CD8-positive, alpha-beta memory T cell (primary cell): ENCODE data around the gene SGPP1. TPM values are rescaled to one million over a fixed set of nuclear protein-coding genes. Genes with fewer than 3 reads are reported as not detected.

Source experiments
- CTCF ChIA-PET: fragments of 350-600 bp; sonication (Branson Sonifier 250); formaldehyde crosslinking; loops from one replicate; lab custom pipeline; 2021; ENCODE audit warnings: antibody characterized with exemption; lab: Charles Lee
- POLR2A ChIA-PET: fragments of 350-600 bp; sonication (Branson Sonifier 250); formaldehyde crosslinking; loops from one replicate; lab custom pipeline; 2021; ENCODE audit warnings: antibody characterized with exemption; lab: Charles Lee
- DNase-seq, 5 donors: peaks; one replicate each; pipeline versions ENCODE4 v3.0.0 to v3.0.0-alpha.2; 2020 to 2022; ENCODE audit warnings: mixed read lengths in 1 of 5
- H3K27ac ChIP-seq: one replicate; pipeline ENCODE4 v1.7.0; 2013; ENCODE audit warnings: low read depth, mild to moderate bottlenecking, low read length, moderate library complexity
- H3K27me3 ChIP-seq: 2 replicates; pipeline ENCODE4 v1.7.0; 2013; ENCODE audit warnings: low read length, mild to moderate bottlenecking; ENCODE audit not compliant: insufficient read depth, poor library complexity, severe bottlenecking
- H3K36me3 ChIP-seq: 2 replicates; pipeline ENCODE4 v1.7.0; 2013; ENCODE audit warnings: mild to moderate bottlenecking, low read length, moderate library complexity; ENCODE audit not compliant: insufficient read depth
- H3K4me1 ChIP-seq: 2 replicates; pipeline ENCODE4 v1.7.0; 2013; ENCODE audit warnings: mild to moderate bottlenecking, low read length, moderate library complexity; ENCODE audit not compliant: insufficient read depth
- H3K4me3 ChIP-seq: 2 replicates; pipeline ENCODE4 v1.7.0; 2013; ENCODE audit warnings: mild to moderate bottlenecking, low read length
- H3K9me3 ChIP-seq: 2 replicates; pipeline ENCODE4 v1.7.0; 2013; ENCODE audit warnings: mild to moderate bottlenecking, low read length
- H3K27ac Mint-ChIP-seq, 8 donors: one replicate each; pipeline ENCODE4 v1.8.0; 2020 to 2021; ENCODE audit warnings: mixed read lengths in 8 of 8, mild to moderate bottlenecking in 6 of 8, inconsistent platforms in 3 of 8, moderate library complexity in 3 of 8
- H3K27me3 Mint-ChIP-seq, 2 donors: one replicate each; pipeline ENCODE4 v1.8.0; 2020 to 2021; ENCODE audit warnings: mixed read lengths in 2 of 2, mild to moderate bottlenecking in 1 of 2, moderate library complexity in 1 of 2
- H3K36me3 Mint-ChIP-seq, 3 donors: one replicate each; pipeline ENCODE4 v1.8.0; 2020 to 2021; ENCODE audit warnings: mixed read lengths in 3 of 3, inconsistent platforms in 1 of 3, mild to moderate bottlenecking in 1 of 3
- H3K4me1 Mint-ChIP-seq, 3 donors: one replicate each; pipeline ENCODE4 v1.8.0; 2020 to 2021; ENCODE audit warnings: mixed read lengths in 3 of 3, inconsistent platforms in 1 of 3, mild to moderate bottlenecking in 1 of 3
- H3K4me3 Mint-ChIP-seq, 7 donors: one replicate each; pipeline ENCODE4 v1.8.0; 2020 to 2021; ENCODE audit warnings: mixed read lengths in 7 of 7, mild to moderate bottlenecking in 6 of 7, moderate library complexity in 4 of 7, inconsistent platforms in 2 of 7
- H3K9me3 Mint-ChIP-seq, 5 donors: one replicate each; pipeline ENCODE4 v1.8.0; 2020 to 2022; ENCODE audit warnings: mixed read lengths in 5 of 5, mild to moderate bottlenecking in 3 of 5, moderate library complexity in 2 of 5, inconsistent platforms in 1 of 5
- polyA plus RNA-seq: library from polyadenylated mRNA; unstranded; fragments of 300-500 nt; fragmentation: Illumina TruSeq; gene quantifications from one replicate; pipeline ENCODE4 v1.2.3, GENCODE V29; 2021
- total RNA-seq, 2 experiments: library from RNA; stranded (reverse); gene quantifications; one replicate each; pipeline ENCODE4 v1.2.3, GENCODE V29; 2021

The SGPP1 gene
- total and polyA plus RNA-seq, 3 experiments from 2014 or later, result 12.4 to 15.1 (median 13.9) TPM

- H3K9me3 Mint-ChIP-seq, result no peaks in the 10 kb centered on the region
- no peak overlapping the region for H3K27ac Mint-ChIP-seq
- ChIA-PET CTCF (interaction anchor here (1.5 kb wide), 1 partner anchor 10 kb away, joined by 3 read pairs; no protein-coding TSS in a partner anchor), POLR2A (no interaction called here)
- H3K27ac ChIP-seq, result no peak overlapping the region
- H3K36me3 Mint-ChIP-seq, result peaks cover 9 to 13% (median 9%) of the 10 kb centered on the region in 3 donors
- H3K36me3 ChIP-seq, result no peaks in the 10 kb centered on the region
- H3K4me1 Mint-ChIP-seq, result peaks cover 5 to 10% (median 6%) of the 10 kb centered on the region in 3 donors
- H3K4me1 ChIP-seq, result peaks cover 15% of the 10 kb centered on the region
- no peak overlapping the region for H3K4me3 ChIP-seq
- no peaks in the 10 kb centered on the region for H3K9me3 ChIP-seq
- H3K27me3 Mint-ChIP-seq, result no peaks in the 10 kb centered on the region
- DNase-seq, result no peak
- no peak overlapping the region for H3K4me3 Mint-ChIP-seq
- no peaks in the 10 kb centered on the region for H3K27me3 ChIP-seq
Observed at GRCh38 chr14:63656194-63656593, 71.7 kb downstream of the SGPP1 start.

- Histone ChIP-seq H3K4me3 (no peak overlapping the region), H3K27ac (no peak overlapping the region), H3K27me3 (no peaks in the 10 kb centered on the region), H3K36me3 (no peaks in the 10 kb centered on the region), H3K4me1 (peaks cover 25% of the 10 kb centered on the region), H3K9me3 (no peaks in the 10 kb centered on the region)
- H3K27ac Mint-ChIP-seq, result no peak overlapping the region
- H3K36me3 Mint-ChIP-seq, result peaks cover 9 to 13% (median 11%) of the 10 kb centered on the region in 3 donors
- H3K4me3 Mint-ChIP-seq, result no peak overlapping the region
- no peak for DNase-seq
- ChIA-PET POLR2A (no interaction called here), CTCF (interaction anchor here (0.7 to 1.5 kb wide), 2 partner anchors 9 to 244 kb away, joined by 3 read pairs; no protein-coding TSS in a partner anchor)
- no peaks in the 10 kb centered on the region for H3K9me3 Mint-ChIP-seq
- no peaks in the 10 kb centered on the region for H3K27me3 Mint-ChIP-seq
- H3K4me1 Mint-ChIP-seq, result peaks cover 14 to 20% (median 16%) of the 10 kb centered on the region in 3 donors
Observed at GRCh38 chr14:63654936-63655335, 72.9 kb downstream of the SGPP1 start.

GRCh38 chr14:63654346-63654745, 73.5 kb downstream of the SGPP1 start:
- ChIA-PET CTCF (interaction anchor here (0.7 kb wide), 1 partner anchor 244 kb away, joined by 3 read pairs; no protein-coding TSS in a partner anchor), POLR2A (interaction anchor here (0.6 kb wide), 1 partner anchor 63 kb away, joined by 3 read pairs; no protein-coding TSS in a partner anchor)
- Mint-ChIP-seq H3K27me3 (no peaks in the 10 kb centered on the region), H3K27ac (peak overlapping the region in 1 of 8 donors; percentile 36), H3K4me1 (peaks cover 18 to 26% (median 22%) of the 10 kb centered on the region in 3 donors), H3K9me3 (no peaks in the 10 kb centered on the region), H3K36me3 (peaks cover 9 to 12% (median 9%) of the 10 kb centered on the region in 3 donors), H3K4me3 (no peak overlapping the region)
- Histone ChIP-seq H3K27ac (no peak overlapping the region), H3K27me3 (no peaks in the 10 kb centered on the region), H3K4me1 (peaks cover 29% of the 10 kb centered on the region), H3K36me3 (no peaks in the 10 kb centered on the region), H3K4me3 (no peak overlapping the region), H3K9me3 (no peaks in the 10 kb centered on the region)
- DNase-seq, result no peak

GRCh38 chr14:63652406-63652805, 75.5 kb downstream of the SGPP1 start:
- H3K4me3 ChIP-seq, result no peak overlapping the region
- H3K36me3 Mint-ChIP-seq, result peaks cover 9 to 12% (median 12%) of the 10 kb centered on the region in 3 donors
- H3K27me3 ChIP-seq, result no peaks in the 10 kb centered on the region
- DNase-seq, result no peak
- no peaks in the 10 kb centered on the region for H3K27me3 Mint-ChIP-seq
- ChIA-PET POLR2A (interaction anchor here (3.3 kb wide), 1 partner anchor 11 kb away, joined by 47 read pairs; the partner anchor contains the start of gene WDR89), CTCF (interaction anchor here (3.8 kb wide), 1 partner anchor 10 kb away, joined by 23 read pairs; the partner anchor contains the start of gene WDR89)
- H3K4me3 Mint-ChIP-seq, result no peak overlapping the region
- H3K4me1 Mint-ChIP-seq, result peaks cover 21 to 38% (median 30%) of the 10 kb centered on the region in 3 donors
- H3K9me3 Mint-ChIP-seq, result no peaks in the 10 kb centered on the region
- no peaks in the 10 kb centered on the region for H3K9me3 ChIP-seq
- H3K36me3 ChIP-seq, result no peaks in the 10 kb centered on the region
- peaks cover 36% of the 10 kb centered on the region for H3K4me1 ChIP-seq
- peak overlapping the region in 6 of 8 donors; percentile 57 to 92 (median 80) for H3K27ac Mint-ChIP-seq
- H3K27ac ChIP-seq, result no peak overlapping the region

- Mint-ChIP-seq H3K9me3 (no peaks in the 10 kb centered on the region), H3K27me3 (no peaks in the 10 kb centered on the region), H3K27ac (peak overlapping the region; percentile 82 to 98 (median 97)), H3K4me3 (peak overlapping the region; percentile 47 to 83 (median 71)), H3K4me1 (peaks cover 23 to 38% (median 32%) of the 10 kb centered on the region in 3 donors), H3K36me3 (peaks cover 3 to 12% (median 8%) of the 10 kb centered on the region in 3 donors)
- POLR2A ChIA-PET, result interaction anchor here (0.9 to 3.3 kb wide), 7 partner anchors 9 to 120 kb away, joined by 3 to 47 read pairs (median 4); partner anchors contain the start of genes SGPP1 and WDR89
- no peaks in the 10 kb centered on the region for H3K27me3 ChIP-seq
- peak overlapping the region; percentile 1 for H3K4me3 ChIP-seq
- CTCF ChIA-PET, result interaction anchor here (0.9 to 3.8 kb wide), 9 partner anchors 8 to 119 kb away, joined by 3 to 23 read pairs (median 4); partner anchors contain the start of gene WDR89
- peak overlapping the region; percentile 39 for H3K27ac ChIP-seq
- peaks cover 36% of the 10 kb centered on the region for H3K4me1 ChIP-seq
- peak; percentile 20 to 84 (median 67) for DNase-seq
- no peaks in the 10 kb centered on the region for H3K36me3 ChIP-seq
- no peaks in the 10 kb centered on the region for H3K9me3 ChIP-seq
Observed at GRCh38 chr14:63650256-63650952, 77.5 kb downstream of the SGPP1 start.

- no peak overlapping the region for H3K4me3 Mint-ChIP-seq
- H3K36me3 Mint-ChIP-seq, result peaks cover 2 to 12% (median 7%) of the 10 kb centered on the region in 3 donors
- no peak overlapping the region for H3K27ac ChIP-seq
- no peak for DNase-seq
- no peaks in the 10 kb centered on the region for H3K27me3 Mint-ChIP-seq
- POLR2A ChIA-PET, result no interaction called here
- peaks cover 23 to 44% (median 35%) of the 10 kb centered on the region in 3 donors for H3K4me1 Mint-ChIP-seq
- H3K4me1 ChIP-seq, result peaks cover 42% of the 10 kb centered on the region
- no peak overlapping the region for H3K4me3 ChIP-seq
- CTCF ChIA-PET, result interaction anchor here (0.7 to 1.6 kb wide), 2 partner anchors 21 to 54 kb away, joined by 3 to 5 read pairs; no protein-coding TSS in a partner anchor
- no peaks in the 10 kb centered on the region for H3K9me3 ChIP-seq
- H3K27ac Mint-ChIP-seq, result peak overlapping the region in 5 of 8 donors; percentile 15 to 85 (median 76)
- H3K9me3 Mint-ChIP-seq, result no peaks in the 10 kb centered on the region
- no peaks in the 10 kb centered on the region for H3K36me3 ChIP-seq
- no peaks in the 10 kb centered on the region for H3K27me3 ChIP-seq
Observed at GRCh38 chr14:63647696-63648410, 80.0 kb downstream of the SGPP1 start.

- Mint-ChIP-seq H3K4me1 (peaks cover 16 to 42% (median 24%) of the 10 kb centered on the region in 3 donors), H3K27ac (peak overlapping the region in 2 of 8 donors; percentile 54 to 87), H3K4me3 (peak overlapping the region in 1 of 7 donors; percentile 37), H3K36me3 (peaks cover 2 to 21% (median 2%) of the 10 kb centered on the region in 3 donors), H3K27me3 (peaks cover 0 to 2% of the 10 kb centered on the region in 2 donors), H3K9me3 (no peaks in the 10 kb centered on the region)
- ChIA-PET POLR2A (no interaction called here), CTCF (interaction anchor here (0.7 to 1.6 kb wide), 3 partner anchors 81 to 120 kb away, joined by 3 to 5 read pairs (median 3); partner anchors contain the start of gene SGPP1)
- peaks cover 28% of the 10 kb centered on the region for H3K4me1 ChIP-seq
- no peaks in the 10 kb centered on the region for H3K27me3 ChIP-seq
- no peaks in the 10 kb centered on the region for H3K9me3 ChIP-seq
- DNase-seq, result no peak
- no peak overlapping the region for H3K4me3 ChIP-seq
- no peaks in the 10 kb centered on the region for H3K36me3 ChIP-seq
- no peak overlapping the region for H3K27ac ChIP-seq
Observed at GRCh38 chr14:63644741-63645140, 83.1 kb downstream of the SGPP1 start.
